GM12865 (cell line): ENCODE measurements around the gene C7.
A peak's percentile ranks its signal among the peaks of the same experiment; 100 is the strongest.
"Not testable (repeated sequence)": the region's sequence is repeated elsewhere in the genome, so short reads cannot be mapped to it uniquely, and the experiment has no call there.

ENCODE experiments used
- DNase-seq: peaks from one replicate; pipeline ENCODE4 v3.0.0; 2010; ENCODE audit warnings: low read depth
- H3K4me3 ChIP-seq: 2 replicates; pipeline ENCODE4 v1.5.1; 2011; ENCODE audit warnings: mild to moderate bottlenecking, low read depth, low read length, control low read depth
- TF ChIP-seq, protein P1 (sequence below): IDR thresholded peaks from 2 replicates; pipeline ENCODE4 v1.5.1; 2011; ENCODE audit warnings: low read length, control low read depth, low read depth, inconsistent platforms; ENCODE audit not compliant: insufficient read depth; ENCODE audit errors: missing control alignments

The C7 gene

DNA sequence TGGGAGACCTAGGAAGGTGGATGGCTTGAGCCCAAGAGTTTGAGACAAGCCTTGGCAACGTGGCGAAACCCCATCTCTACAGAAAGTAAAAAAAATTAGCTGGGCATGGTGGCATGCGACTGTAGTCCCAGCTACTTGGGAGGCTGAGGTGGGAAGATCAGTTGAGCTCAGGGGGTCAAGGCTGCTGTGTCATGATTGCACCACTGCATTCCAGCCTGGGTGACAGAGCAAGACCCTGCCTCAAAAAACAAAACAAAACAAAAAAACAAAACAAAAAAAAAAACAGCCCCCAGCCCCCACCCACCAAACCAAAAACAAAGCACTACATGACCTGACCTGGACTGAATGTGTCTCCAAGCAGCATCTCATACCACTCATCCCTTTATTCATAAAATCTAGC, 33.3 kb upstream of the C7 start:
- H3K4me3 ChIP-seq: no peak overlapping the region
- TF ChIP-seq, protein P1, sequence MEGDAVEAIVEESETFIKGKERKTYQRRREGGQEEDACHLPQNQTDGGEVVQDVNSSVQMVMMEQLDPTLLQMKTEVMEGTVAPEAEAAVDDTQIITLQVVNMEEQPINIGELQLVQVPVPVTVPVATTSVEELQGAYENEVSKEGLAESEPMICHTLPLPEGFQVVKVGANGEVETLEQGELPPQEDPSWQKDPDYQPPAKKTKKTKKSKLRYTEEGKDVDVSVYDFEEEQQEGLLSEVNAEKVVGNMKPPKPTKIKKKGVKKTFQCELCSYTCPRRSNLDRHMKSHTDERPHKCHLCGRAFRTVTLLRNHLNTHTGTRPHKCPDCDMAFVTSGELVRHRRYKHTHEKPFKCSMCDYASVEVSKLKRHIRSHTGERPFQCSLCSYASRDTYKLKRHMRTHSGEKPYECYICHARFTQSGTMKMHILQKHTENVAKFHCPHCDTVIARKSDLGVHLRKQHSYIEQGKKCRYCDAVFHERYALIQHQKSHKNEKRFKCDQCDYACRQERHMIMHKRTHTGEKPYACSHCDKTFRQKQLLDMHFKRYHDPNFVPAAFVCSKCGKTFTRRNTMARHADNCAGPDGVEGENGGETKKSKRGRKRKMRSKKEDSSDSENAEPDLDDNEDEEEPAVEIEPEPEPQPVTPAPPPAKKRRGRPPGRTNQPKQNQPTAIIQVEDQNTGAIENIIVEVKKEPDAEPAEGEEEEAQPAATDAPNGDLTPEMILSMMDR: no peak
- DNase-seq: no peak

DNA sequence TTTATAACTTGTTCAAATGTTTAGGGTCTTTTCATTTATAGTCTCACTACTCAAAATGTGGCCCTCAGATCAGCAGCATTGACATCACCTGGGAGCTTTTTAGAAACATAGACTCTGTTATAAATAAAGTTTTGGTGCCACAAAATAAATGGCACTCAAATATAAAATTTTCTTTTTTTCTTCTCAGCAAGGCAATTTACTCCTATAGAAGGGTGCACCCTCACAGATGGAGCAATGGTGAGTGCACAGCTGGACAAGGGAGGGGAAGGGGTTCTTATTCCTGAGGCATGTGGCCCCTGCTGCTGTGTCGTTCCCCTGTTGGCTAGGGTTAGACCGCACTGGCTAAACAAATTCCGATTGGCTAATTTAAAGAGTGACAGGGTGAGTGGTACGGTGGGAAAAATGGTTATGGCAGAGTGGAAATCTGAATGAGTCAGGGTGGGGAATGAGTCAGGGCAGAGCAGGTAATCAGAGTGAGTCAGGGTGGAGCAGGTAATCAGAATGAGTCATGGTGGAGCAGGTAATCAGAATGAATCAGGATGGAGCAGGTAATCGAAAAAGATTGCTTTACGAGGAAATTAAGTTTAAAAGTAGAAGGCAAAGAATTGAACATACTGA, 31.8 kb upstream of the C7 start:
- DNase-seq: no peak
- no peak overlapping the region for H3K4me3 ChIP-seq
- TF ChIP-seq, protein P1: no peak

DNA sequence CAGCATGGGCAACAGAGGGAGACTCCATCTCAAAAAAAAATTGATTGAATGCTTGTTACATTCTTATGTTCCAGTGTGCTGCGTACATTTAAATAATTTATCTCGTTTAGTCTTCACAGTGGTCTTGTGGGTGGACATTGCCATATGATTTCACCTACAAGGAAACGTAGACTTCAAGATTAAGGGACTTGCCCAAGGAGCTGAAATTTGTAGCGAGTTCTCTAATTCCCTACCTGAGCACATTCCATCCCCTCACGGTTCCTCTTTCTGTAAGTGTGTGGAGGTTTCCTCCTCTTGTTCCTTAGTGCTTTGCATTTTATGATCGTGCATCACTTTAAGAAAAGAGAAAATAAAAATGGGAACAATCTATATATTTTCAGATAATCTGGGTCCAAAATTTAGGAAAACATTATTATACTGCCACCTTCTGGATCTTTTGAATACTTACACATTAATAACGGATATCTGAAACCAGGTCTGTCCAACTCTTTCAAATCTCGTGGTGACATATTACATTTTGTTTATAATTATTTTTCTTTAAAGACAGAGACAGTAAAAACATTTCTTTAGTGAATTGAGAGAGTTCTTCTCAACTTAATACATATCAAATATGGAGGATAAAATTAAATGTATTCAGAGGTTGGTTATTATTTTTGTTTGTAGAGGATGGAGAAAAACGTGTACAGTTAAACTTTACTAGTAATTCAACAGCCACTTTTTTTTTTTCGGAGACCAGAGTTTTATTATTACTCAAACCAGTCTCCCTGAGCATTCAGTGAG, 29.9 kb upstream of the C7 start:
- TF ChIP-seq, protein P1: peak; percentile 19
- peak; percentile 20 for DNase-seq
- no peak overlapping the region for H3K4me3 ChIP-seq

DNA sequence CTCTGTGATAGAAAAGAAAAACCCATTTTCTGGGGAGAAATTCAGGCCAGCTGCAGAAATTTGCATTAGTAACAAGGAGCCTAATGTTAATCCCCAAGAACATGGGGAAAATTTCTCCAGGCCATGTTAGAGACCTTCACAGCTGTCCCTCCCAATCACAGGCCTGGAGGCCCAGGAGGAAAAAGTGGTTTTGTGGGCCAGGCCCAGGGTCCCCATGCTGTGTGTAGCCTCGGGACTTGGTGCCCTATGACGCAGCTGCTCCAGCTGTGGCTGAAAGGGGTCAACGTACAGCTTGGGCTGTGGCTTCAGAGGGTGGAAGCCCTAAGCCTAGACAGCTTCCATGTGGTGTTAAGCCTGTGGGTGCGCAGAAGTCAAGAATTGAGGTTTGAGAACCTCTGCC, 27.0 kb upstream of the C7 start:
- TF ChIP-seq, protein P1: no peak
- H3K4me3 ChIP-seq: no peak overlapping the region

DNA sequence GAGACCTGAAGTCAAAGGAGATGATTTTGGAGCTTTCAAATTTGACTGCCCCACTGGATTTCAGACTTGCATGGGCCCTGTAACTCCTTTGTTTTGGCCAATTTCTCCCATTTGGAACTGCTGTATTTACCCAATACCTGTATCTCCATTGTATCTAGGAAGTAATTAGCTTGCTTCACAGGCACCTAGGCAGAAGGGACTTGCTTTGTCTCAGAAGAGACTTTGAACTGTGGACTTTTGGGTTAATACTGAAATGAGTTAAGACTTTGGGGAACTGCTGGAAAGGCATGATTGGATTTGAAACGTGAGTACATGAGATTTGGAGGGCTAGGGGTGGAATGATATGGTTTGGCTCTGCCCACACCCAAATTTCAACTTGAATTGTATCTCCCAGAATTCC, 26.2 kb upstream of the C7 start:
- not testable (repeated sequence) for H3K4me3 ChIP-seq, DNase-seq

More for the DNA sequence above, 27.0 kb upstream of the C7 start:
- DNase-seq: no peak

DNA sequence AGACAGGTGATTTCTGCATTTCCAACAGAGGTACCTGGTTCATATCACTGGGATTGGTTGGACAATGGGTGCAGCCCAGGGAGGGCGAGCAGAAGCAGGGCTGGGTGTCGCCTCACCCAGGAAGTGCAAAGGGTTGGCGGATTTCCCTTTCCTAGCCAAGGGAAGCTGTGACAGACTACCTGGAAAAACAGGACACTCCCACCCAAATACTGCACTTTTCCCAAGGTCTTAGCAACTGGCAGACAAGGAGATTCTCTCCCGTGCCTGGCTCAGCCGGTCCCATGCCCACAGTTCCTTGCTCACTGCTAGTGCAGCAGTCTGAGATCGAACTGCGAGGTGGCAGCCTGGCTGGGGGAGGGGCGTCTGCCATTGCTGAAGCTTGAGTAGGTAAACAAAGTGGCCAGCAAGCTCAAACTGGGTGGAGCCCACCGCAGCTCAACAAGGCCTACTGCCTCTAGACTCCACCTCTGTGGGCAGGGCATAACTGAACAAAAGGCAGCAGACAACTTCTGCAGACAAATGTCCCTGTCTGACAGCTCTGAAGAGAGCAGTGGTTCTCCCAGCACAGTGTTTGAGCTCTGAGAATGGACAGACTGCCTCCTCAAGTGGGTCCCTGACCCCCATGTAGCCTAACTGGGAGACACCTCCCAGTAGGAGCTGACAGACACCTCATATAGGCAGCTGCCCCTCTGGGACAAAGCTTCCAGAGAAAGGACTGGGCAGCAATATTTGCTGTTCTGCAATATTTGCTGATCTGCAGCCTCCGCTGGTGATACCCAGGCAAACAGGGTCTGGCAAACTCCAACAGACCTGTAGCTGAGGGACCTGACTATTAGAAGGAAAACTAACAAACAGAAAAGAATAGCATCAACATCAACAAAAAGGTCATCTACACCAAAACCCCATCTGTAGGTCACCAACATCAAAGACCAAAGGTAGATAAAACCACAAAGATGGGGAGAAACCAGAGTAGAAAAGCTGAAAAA, 13.6 kb upstream of the C7 start:
- DNase-seq, H3K4me3 ChIP-seq: not testable (repeated sequence)

DNA sequence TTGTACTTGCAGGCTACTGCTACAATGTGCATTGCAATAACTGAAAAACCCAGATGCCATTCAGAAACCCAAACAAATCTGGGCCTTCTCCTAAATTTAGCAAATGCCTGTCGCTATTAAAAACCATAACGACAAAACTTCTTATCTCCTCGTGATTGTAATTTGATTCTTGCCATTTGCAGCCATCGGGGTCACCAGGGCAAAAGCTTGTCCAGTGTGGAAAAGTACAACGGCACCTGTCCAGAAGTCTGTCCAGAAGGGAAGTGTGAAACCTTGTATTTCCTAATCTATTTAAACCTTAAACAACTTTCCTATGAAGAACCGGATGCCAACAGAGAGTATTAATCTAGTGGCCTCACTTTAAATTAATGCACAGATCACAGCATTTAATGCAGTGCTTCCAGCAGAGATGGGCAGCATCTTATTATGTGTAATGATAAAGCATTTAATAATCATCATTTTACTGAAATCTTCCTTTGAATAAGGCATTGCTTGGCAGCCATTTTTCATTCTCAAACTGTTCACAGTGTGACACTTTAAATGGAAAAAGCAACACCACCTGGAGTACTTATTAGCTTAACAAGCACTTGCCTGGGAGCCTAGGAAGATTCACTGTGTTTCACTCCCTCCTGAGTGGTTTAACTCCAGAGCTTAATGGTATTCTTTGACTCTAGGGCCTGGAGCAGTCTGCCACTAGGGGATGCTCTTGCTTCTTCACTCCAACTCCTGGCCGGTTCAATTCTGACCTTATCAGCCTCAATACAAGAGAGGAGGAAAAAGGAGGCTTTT, 4.9 kb upstream of the C7 start:
- TF ChIP-seq, protein P1: peak; percentile 97
- peak; percentile 68 for DNase-seq
- H3K4me3 ChIP-seq: no peak overlapping the region
